ENCODE measurements around the gene SCNN1A. TPM values are rescaled to one million over a fixed set of nuclear protein-coding genes. Genes with fewer than 3 reads are reported as not detected.

The SCNN1A gene
- total RNA-seq, 2 experiments from 2014 or later = 0.35 to 1.0 TPM

DNA sequence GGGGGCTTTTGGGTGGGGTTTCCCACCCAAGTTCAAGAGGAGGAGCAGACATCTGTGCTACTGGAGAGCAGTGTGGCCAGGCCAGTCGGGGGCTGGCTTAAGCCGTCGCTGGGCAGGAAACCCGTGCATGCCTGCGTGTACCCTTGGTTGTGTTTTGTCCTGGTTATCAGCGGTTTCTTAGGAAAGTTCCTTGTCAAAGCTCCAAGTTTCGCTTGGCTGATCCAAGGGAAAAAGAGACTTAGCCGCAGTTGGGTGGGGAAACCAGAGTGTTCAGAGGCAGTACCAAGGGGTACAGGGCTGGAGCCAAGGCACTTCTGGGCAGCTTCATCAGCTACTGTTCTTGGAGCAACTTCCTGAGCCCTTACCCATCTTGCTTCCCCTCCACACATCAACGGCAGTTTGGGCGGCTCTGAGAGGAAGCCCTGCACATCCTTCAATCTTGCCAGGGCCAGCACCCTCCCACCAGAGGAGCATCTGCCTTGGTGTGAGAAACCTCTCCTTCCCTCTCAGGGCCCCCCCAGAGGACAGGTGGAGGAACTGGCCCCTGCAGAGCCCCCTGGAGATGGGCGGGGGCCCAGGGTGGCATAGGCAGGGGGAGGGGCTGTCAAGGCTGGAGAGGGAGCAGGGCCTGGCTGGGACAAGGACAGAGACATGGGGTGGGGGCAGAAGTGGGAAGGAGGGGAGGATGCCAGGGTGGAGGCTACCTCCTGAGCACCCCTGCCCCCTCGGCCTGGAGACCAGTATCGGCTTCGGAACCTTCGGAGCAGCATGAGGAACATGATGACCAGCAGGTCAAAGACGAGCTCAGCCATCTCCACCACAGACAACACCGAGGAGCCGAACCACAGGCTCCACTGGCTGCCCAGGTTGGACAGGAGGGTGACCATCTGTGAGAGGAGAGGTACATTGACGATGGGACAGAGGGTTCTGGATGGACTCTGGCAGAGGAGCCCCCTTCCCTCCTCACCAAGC is 27.7 kb downstream of the SCNN1A start:
- no peaks in the 10 kb centered on the region for H3K79me2 ChIP-seq (ENCODE audit: insufficient read depth, low read depth, low read length)
- no peaks in the 10 kb centered on the region for H3K9me3 ChIP-seq (ENCODE audit: low read length)
- H3K4me3 ChIP-seq (ENCODE audit: low read depth, low read length, poor library complexity, severe bottlenecking) = no peak overlapping the region
- CTCF ChIA-PET (ENCODE audit: unreplicated experiment) = interaction anchor here (3.0 kb wide), 1 partner anchor 9 kb away, joined by 18 read pairs; no protein-coding TSS in a partner anchor
- H3K27ac ChIP-seq (ENCODE audit: low read depth, low read length, poor library complexity, severe bottlenecking) = no peak overlapping the region
- no peaks in the 10 kb centered on the region for H3K36me3 ChIP-seq (ENCODE audit: insufficient read depth, low read length)
- BruUV-seq (replicated peaks) = no TSS peak
- no peaks in the 10 kb centered on the region for H4K20me1 ChIP-seq (ENCODE audit: insufficient read depth, low read length)
- peaks cover 50% of the 10 kb centered on the region for H3K4me1 ChIP-seq (ENCODE audit: insufficient read depth, low read length, poor library complexity, severe bottlenecking)
- POLR2A ChIA-PET = interaction anchor here (3.5 kb wide), 1 partner anchor 9 kb away, joined by 19 read pairs; no protein-coding TSS in a partner anchor
- 0 out of 2 replicates have a peak overlapping the region, but pooled peaks have one; percentile 2 for H3K4me2 ChIP-seq (ENCODE audit: low read length)
- TF ChIP-seq EZH2phosphoT487 (IDR thresholded peaks at IDR 0.05; ENCODE audit: borderline replicate concordance, low read depth, low read length) = no peak
- TF ChIP-seq, protein P1, sequence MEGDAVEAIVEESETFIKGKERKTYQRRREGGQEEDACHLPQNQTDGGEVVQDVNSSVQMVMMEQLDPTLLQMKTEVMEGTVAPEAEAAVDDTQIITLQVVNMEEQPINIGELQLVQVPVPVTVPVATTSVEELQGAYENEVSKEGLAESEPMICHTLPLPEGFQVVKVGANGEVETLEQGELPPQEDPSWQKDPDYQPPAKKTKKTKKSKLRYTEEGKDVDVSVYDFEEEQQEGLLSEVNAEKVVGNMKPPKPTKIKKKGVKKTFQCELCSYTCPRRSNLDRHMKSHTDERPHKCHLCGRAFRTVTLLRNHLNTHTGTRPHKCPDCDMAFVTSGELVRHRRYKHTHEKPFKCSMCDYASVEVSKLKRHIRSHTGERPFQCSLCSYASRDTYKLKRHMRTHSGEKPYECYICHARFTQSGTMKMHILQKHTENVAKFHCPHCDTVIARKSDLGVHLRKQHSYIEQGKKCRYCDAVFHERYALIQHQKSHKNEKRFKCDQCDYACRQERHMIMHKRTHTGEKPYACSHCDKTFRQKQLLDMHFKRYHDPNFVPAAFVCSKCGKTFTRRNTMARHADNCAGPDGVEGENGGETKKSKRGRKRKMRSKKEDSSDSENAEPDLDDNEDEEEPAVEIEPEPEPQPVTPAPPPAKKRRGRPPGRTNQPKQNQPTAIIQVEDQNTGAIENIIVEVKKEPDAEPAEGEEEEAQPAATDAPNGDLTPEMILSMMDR (conservative IDR thresholded peaks at IDR 0.05; ENCODE audit: low read length) = no peak
- intact Hi-C loops (cut with micrococcal nuclease; ENCODE audit: unreplicated experiment) = no loop called here
- peak overlapping the region; percentile 23; the same call in 1 of the 2 replicates for H2AFZ ChIP-seq (ENCODE audit: low read length)
- H3K9me2 ChIP-seq (ENCODE audit: insufficient read depth, low read length) = no peaks in the 10 kb centered on the region
- no peak for DNase-seq (ENCODE audit: low spot score)

DNA sequence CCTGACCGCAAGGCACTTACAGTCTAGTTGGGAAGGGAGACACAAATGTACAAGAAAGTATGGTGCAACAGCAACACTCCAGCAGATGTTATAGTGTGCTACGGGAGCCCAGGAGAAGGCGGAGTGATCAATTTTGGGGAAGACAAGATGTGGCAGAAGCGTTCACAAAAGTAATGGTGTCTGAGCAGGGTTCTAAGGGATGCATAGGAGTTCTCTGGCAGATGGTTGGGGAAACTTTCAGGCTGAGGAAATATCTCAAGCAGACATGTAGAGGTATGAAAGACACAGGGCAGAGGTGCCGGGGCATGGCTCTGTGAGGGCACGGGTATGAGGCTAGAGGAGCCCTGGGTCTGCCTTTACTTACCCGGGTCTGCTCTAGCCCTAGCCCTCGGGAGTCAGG is 28.4 kb downstream of the SCNN1A start:
- ChIA-PET POLR2A (interaction anchor here (3.5 kb wide), 1 partner anchor 10 kb away, joined by 19 read pairs; no protein-coding TSS in a partner anchor), CTCF (ENCODE audit: unreplicated experiment) (interaction anchor here (3.0 kb wide), 1 partner anchor 9 kb away, joined by 18 read pairs; no protein-coding TSS in a partner anchor)
- H3K9me2 ChIP-seq (ENCODE audit: insufficient read depth, low read length) = no peaks in the 10 kb centered on the region
- DNase-seq (ENCODE audit: low spot score) = no peak
- H2AFZ ChIP-seq (ENCODE audit: low read length) = no peak overlapping the region
- H4K20me1 ChIP-seq (ENCODE audit: insufficient read depth, low read length) = no peaks in the 10 kb centered on the region
- intact Hi-C loops (cut with micrococcal nuclease; ENCODE audit: unreplicated experiment) = no loop called here
- no TSS peak for BruUV-seq (replicated peaks)
- no peaks in the 10 kb centered on the region for H3K9me3 ChIP-seq (ENCODE audit: low read length)
- no peak overlapping the region for H3K4me3 ChIP-seq (ENCODE audit: low read depth, low read length, poor library complexity, severe bottlenecking)
- no peak overlapping the region for H3K4me2 ChIP-seq (ENCODE audit: low read length)
- H3K79me2 ChIP-seq (ENCODE audit: insufficient read depth, low read depth, low read length) = no peaks in the 10 kb centered on the region; the same call in 1 of the 2 replicates
- TF ChIP-seq EZH2phosphoT487 (IDR thresholded peaks at IDR 0.05; ENCODE audit: borderline replicate concordance, low read depth, low read length) = no peak
- TF ChIP-seq, protein P1 (conservative IDR thresholded peaks at IDR 0.05; ENCODE audit: low read length) = no peak
- no peak overlapping the region for H3K27ac ChIP-seq (ENCODE audit: low read depth, low read length, poor library complexity, severe bottlenecking)
- no peaks in the 10 kb centered on the region for H3K36me3 ChIP-seq (ENCODE audit: insufficient read depth, low read length)
- peaks cover 50% of the 10 kb centered on the region for H3K4me1 ChIP-seq (ENCODE audit: insufficient read depth, low read length, poor library complexity, severe bottlenecking)
